Stimulated activated CD4-positive, alpha-beta T cell treated with anti-CD3 and anti-CD28 coated beads, Interleukin-4, amount 100 ng/mL, for 4 hours (primary cell): ENCODE measurements around the gene MKI67.
"Not testable (repeated sequence)": the region's sequence is repeated elsewhere in the genome, so short reads cannot be mapped to it uniquely, and the experiment has no call there.

Experiments
- DNase-seq, 2 experiments: peaks; one replicate each; pipeline ENCODE4 v3.0.0-alpha.2; 2020

The MKI67 gene

DNA sequence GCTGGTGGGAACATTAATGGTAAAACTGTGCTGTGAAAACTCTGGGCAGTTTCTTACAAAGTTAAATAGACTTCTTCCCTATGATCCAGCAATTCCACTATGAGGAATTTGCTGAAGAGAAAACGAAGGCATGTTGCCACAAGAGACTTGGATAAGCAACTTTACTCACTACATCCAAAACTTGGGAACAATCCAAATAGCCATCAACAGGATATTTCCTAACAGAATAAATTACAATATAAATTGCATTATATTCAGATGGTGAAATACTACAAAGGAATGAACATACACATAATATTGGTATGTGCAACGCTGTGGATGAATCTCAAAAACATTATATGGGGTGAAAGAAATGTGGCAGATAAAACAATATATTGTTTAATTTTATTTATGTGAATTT, 21.4 kb upstream of the MKI67 start:
- no peak for DNase-seq

DNA sequence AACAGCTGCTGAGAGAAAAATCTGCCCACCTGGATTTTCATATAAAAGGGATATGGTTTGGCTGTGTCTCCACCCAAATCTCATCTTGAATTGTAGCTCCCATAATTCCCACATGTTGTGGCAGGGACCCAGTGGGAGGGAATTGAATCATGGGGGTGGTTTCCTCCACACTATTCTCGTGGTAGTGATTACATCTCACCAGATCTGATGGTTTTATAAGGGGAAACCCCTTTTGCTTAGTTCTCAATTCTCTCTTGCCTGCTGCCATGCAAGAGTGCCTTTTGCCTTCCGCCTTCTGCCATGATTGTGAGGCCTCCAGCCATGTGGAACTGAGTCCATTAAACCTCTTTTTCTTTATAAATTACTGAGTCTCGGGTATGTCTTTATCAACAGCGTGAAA, 20.8 kb upstream of the MKI67 start:
- DNase-seq: no peak

DNA sequence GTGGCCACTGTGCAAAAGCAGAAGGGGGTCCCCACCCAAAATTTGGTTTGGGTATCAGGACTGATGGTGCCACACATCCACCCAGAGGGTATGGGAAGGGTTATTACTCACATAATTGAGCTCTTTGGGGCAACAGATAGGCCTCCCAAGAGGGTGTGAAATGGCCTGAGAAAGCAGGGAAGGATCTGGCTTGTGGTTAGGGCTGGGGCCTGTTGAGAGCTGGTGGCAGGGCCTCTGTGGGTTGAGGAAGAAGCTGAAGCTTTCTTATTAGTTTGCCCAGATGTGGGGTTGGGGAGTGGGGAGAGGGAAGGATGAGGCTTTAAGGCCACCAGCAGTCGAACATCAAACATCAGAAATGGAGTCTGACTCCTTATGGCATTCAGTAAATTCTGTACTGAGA, 18.3 kb upstream of the MKI67 start:
- no peak for DNase-seq

DNA sequence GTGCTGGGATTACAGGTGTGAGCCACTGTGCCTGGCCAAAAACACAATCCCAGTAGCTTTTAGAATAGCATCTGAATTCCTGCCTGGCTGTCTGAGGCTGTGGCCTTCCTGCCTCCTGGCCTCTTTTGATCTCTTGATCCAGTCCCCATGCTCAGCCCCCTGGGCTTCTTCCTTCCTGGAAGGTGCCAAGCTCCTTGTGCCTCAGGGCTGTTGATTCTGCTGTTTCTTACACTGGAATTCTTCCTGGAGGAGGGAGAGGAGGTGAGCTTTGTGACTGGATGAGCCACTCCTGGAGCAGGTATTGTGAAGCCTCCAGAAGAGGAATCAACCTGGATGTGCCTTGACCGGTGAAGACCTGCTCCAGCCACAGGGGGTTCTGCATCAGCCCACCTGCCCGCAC, 17.3 kb upstream of the MKI67 start:
- no peak for DNase-seq

DNA sequence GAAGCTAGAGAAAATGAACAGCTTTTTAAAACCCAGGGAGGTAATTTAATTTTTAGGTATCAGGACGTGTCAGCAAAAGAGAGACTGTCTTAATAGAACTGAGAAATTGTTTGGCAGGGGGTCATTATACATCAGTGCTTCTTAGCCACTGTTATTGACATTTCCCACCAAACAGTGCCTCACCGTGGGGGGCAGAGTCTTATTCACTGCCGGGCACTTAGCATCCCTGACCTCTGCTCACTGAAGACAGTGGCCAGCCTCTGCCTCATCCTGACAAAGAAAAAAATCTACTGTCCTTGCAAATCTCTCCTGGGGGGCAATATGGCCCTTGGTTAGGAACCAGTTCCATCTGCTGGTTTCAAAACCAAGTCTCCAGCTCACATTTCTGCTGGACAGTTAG, 14.2 kb upstream of the MKI67 start:
- no peak for DNase-seq

DNA sequence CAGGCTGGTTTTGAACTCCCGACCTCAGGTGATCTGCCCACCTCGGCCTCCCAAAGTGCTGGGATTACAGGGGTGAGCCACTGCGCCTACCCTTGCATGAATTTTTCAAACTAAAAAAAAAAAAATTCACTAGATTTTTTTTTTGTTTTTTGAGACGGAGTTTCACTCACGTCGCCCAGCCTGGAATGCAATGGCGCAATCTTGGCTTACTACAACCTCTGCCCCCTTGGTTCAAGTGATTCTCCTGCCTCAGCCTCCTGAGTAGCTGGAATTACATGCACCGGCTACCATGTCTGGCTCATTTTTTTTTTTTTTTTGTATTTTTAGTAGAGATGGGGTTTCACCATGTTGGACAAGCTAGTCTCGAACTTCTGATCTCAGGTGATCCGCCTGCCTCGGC, 12.2 kb upstream of the MKI67 start:
- not testable (repeated sequence) for DNase-seq

DNA sequence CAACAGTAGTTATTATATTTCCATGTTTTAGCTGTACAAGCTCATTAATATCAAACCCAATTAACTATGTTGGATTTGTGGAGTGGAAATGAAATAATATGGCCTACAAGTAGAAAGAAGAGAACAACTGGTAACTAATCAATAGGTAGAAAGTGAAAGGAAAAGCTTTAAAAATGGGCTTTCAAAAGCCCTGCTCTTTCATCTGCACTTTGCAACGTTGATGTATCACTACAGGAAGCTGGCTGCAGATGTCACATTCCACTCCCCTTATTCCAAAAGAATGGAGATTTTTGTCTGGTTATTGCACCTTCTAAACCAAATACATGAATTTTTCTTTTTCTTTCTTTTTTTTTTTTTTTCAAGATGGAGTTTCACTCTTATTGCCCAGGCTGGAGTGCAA, 11.7 kb upstream of the MKI67 start:
- DNase-seq: no peak

DNA sequence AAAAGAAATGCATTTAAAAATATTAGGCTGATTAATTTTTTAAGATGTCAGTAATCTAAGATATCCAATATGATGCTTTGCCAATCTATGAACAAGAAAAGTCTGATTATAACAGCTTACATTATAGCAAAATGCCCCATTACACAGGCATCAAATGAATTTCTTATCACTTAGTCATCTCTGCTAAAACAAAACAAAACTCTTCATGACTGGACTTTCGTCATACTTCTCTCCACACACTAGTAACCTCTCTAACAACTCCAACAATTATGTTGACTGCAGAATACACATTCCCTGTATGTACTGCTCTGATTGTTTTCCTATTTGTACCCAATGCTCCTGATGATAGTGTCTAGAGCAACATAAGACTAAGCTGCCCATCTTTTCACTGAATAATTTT, 3.8 kb upstream of the MKI67 start:
- no peak for DNase-seq

DNA sequence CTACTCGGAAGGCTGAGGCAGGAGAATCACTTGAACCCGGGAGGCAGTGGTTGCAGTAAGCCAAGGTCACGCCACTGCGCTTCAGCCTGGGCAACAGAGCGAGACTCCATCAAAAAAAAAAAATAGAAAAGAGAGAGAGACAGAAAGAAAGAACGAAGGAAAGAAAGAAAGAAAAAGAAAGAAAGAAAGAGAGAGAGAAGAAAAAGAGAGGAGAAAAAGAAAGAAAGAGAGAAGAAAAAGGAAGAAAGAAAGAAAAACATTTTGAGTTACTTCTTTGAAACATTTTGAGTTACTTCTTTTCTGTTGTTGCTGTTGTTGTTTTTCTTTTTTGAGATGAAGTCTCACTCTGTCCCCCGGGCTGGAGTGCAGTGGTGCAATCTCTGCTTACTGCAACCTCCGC, 2.4 kb upstream of the MKI67 start:
- no peak for DNase-seq

DNA sequence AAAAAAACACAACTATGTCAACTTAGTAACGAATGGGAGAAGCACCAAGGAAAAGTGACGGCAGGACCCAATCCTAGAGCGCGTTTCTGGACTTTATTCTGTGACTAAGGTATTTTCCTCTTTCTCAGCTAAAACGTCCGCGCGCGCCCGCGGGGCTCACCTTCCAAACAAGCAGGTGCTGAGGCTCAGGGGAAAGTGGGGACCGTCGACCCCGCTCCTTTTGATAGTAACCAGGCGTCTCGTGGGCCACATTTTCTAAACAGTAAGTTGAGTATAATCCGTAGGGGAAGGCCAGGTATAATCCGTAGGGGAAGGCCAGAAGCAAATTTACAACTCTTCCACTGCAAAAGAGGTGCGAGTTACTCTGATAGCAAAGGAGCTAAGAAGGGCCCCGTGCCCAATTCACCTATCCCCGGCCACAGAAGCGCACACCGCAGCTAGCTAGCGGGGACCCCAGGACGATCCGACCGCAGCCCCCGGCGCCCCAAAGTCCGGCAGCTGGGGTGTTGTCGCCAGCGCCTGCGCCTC, 743 bp downstream of the MKI67 start:
- DNase-seq: no peak

DNA sequence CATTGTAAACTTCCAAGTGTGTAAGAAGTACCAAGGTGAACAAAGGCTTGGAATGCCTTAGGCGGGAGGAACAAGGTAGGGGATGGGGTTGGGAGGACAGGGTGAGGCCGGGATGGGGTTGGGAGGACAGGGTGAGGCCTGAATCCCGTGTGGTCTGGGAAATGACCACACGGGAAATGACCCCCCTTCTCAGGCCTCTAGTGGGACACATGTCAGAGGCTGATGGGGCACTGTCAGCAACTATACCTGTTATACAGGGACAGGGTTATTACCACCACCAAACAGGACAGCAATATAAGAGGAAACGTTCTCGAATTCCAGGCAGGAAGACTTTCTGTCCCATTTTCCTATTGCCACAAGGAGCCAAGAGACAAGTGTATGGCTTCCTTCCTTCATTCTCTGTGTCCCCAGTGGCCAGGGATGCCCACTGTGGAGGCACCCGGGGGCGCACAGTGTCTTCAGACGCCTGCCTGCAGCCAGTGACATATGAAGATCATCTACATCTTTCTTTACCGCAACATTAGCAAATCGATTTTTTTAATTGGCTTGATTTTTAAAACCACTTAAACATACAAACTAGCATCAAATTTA, 1.3 kb downstream of the MKI67 start:
- DNase-seq: no peak

DNA sequence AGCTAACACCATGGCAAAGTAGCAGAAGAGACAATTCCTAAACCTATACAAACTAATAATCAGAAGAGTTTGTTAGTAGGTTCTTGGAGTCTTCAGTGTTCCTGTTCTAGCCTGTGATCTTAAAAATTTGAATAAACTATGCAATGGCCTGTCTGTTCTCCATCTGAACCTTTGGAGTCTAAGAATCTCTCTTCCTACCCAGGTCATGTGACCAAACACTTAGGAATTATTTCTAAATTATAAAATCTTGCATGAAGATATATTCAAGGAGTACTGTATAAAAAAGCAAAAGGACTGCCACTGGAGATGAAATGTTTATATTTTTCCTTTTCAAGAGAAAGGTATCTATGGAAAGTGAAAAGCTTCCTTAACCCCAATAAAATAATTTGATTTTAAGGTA, 2.4 kb downstream of the MKI67 start:
- no peak for DNase-seq

DNA sequence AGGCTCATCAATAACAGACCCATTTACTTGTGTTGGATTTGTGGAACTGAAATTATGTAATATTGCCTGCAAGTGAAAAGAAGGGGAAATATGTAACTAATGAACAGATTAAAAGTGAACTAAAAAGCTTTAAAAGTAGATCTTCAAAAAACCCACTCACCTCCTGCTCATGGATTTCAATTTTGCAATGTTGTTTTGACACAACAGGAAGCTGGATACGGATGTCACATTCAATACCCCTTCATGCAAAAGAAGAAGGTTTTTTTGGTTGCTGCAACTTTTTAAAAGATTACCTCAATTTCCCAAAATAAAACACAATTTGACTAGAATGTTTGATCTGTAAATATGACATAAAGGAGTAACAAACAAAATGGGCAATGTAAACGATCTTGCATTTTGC, 3.3 kb downstream of the MKI67 start:
- DNase-seq: no peak

DNA sequence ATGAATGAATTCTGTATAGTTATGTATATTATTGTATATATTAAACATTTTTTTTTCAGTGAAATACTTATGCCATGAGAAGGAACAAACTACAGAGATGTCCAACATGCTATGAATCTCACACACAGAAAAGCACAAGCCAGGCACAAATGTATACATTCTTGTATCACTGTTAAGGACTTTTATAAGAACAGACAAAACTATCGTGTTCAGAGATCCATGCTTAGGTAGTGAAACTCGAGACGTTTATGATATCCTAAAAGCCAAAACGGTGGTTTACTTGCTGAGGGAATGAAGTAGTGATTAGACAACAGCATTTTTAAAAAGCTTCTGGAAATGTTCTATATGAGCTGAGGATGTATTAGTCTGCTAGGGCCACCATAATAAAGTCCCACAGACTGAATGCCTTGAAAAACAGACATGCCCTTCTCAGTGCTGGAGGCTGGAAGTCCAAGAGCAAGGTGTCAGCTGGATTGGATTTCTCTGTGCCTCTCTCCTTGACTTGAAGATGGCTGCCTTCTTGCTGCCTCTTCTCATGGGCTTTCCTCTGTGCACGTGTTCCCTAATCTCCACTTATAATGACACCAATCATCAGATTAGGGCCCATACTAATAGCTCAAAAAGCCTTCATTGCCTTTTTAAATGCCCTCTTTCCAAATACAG, 4.3 kb downstream of the MKI67 start:
- no peak for DNase-seq

DNA sequence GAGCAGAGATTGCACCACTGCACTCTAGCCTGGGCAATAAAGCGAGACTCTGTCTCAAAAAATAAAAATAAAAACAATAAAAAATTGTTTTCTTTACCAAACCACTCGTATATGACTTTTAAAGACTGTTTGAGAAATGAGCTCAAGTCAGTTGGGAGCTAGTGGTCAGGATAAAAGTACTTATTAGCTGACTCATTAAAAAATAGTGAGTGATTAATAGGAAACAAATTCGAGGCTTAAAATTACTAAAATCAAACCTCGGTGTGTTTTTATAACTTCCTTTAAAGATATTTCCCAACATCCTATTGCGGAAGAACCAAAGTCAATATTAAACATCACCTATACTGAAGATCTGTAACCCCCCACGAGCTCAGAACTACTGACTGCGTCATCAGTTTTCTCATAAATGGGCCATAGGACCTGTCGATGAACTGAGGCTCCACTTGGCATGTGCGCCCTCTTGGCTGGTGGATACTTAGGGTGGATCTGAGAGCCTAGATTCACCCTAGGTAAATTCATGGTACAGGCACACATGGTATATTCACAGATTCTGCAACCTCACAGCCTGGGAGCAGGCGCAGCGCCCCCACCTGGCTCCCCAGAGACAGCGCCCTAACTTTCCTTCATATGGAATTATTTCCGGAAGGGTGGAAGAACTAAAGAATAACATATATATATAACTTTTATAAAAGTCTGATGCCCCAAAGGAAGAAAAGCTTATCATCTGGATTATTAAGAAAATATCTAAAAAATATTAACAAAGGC, 9.2 kb downstream of the MKI67 start:
- DNase-seq: no peak

DNA sequence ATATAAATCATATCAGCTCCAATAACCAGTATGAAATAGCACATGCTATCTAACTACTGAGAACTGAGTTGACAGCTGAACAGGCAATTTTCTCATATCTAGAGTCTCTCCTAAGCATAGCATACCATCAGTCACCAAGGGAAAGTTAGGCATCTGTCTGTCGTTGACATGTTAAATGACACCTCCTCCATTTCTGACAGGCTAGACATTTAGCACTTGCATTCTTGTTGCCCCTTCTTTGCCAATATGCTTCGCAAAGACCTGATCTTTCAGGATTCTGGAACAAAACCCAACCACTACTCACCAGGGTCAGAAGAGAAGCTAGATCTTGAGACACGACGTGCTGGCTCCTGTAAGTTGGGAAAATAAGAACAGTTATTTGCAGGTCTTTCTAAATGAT, 10.0 kb downstream of the MKI67 start:
- DNase-seq: no peak

DNA sequence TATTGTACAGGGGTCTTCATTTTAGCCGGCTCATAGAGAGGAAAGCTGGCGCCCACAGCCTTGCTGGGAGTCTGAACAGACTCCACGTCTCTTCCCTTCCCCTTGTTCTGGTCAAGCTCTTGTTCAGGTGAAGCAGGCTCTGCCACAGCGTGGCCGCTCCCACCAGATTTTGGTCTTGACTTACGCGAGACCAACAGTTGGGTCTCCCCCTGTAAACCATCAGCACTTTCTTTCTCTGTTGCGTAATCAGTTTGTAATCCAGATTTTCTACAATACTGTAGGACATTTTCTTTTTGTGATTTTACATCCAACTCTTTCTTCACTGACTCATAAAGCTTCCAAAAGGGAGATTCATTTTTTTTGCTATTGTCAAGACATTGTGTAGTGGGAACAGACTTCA, 10.9 kb downstream of the MKI67 start:
- DNase-seq: no peak

DNA sequence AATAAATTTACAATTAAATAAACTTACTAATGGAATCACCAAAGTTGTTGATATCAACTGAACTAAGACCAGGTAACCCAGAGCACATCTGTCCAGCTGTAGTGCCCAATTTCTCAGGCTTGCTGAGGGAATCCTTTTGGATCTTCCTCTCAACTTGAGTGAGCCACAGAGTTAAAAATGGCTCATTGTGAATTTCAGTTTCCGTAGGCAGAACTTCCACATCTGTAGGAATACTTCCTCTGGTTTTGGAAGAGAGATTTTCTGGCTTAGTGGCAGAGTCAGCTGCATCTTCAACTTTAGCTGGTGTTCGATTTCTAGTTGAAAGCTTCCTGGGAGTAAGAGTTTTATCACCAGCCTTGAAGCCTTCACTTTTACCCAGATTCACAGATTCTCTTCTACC, 11.3 kb downstream of the MKI67 start:
- no peak for DNase-seq

DNA sequence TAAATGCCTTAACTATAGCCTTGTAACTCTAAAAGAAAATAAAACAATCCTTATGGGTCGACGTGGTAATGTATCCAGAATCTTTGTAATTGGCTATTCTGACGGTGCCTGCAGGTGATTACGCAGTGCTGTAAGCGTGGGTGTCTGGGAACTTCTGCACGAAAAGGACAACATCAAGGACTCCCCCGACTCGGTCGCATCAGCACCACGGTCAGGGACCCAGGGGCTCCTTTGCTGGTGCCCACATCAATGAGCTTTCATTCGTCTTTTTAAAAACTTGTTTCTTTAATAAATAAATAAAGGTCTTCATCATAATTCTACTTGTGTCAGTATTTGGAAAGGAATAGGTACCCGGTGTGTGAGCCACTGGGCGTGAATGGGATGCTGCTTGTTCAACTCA, 13.2 kb downstream of the MKI67 start:
- DNase-seq: no peak

DNA sequence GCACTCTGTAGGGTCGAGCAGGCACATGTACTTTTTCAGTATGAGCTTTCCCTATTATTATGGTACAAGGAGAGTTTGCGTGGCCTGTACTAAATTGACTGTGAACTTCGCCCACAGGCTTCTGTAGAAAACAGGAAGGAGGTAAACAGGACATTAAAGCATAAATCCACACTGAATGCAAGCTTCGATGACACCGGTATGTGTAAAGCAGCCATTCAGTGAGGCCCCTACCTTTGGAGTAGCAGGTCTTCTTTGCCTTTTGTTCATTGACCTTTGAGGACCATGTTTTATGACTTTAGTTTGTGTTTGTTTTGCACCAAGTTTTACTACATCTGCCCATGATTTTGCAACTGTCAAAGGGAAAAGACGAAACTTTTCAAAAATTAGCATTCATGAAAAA, 14.5 kb downstream of the MKI67 start:
- no peak for DNase-seq

DNA sequence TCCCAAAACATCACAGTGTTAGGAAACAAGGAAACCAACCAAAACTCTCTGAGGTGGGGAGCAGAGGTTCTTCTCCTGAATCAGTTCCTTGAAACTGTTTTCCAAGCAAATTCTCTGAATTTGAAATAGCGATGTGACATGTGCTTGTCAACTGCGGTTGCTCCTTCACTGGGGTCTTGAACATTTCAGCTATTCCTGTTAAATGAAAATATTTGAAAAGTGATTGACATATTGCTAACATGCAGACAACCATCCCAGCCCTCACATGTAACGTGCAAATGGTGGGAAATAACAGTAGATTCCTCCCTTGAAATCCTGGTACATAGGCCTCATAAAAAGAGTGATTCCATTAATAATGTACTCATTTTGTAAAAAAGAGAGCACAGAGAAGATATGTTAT, 15.9 kb downstream of the MKI67 start:
- DNase-seq: no peak

DNA sequence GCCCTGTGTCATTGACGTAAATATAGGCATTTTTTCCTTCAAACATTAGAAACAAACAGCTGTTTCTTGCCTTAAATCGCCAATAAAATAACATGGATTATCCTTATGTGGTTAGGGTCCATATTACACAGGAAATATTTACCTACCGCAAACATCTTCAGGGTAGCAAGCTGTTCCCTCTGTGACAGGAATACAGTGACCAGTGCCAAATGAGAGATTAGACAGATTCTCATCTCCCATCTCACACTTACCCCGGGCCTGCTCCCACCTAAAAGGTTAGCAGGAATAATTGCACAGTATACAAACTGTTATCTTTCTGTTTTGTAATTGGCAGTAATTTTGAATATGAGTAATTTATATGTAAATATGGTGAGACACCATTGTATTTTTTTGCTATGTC, 16.5 kb downstream of the MKI67 start:
- no peak for DNase-seq

DNA sequence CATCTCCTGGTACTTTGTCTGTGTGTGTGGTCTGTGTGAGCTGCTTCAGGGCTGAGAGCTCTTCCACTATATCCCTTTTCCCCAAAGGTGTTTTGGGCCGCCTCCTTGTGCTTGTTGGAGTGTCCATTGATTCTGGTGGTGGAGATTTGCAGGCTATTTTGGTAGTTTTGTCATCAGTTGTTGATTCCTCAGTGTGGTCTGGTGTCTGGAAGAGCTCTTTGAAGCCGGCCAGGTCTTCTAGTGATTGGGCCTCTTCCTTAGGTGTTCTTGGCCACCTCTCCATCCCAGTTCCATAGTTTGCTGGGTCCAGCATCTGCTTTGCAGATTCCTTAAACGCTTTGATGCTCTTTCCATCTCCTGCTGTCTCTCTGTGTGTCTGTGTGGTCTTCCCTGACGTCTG, 20.8 kb downstream of the MKI67 start:
- no peak for DNase-seq

DNA sequence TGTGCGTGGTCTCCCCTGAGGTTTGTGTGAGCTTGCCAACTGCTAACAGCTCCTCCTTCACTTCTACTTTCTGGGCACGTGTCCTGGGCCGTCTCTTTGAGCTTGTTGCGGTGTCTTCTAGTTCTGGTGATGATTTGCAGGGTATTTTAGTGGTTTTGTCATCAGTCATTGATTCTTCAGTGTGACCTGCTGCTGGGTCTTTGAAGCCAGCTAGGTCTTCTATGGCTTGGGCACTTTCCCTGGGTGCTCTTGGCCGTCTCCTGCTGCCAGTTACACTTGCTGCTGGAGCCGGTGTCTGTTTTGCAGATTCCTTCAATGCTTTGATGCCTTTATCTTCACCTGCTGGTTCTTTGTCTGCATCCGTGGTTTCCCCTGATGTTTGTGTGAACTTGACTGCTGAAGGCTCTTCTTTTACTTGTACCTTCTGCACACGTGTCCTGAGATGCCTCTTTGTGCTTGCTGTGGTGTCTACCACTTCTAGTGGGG, 23.0 kb downstream of the MKI67 start:
- DNase-seq: peak in 1 of 2 experiments; percentile 26
